Stimulated activated naive CD4-positive, alpha-beta T cell (primary cell): ENCODE measurements around the gene PUM2.
A peak's percentile ranks its signal among the peaks of the same experiment; 100 is the strongest.
"Not testable (repeated sequence)": the region's sequence is repeated elsewhere in the genome, so short reads cannot be mapped to it uniquely, and the experiment has no call there.

Experiments
- DNase-seq, 6 experiments: peaks; one replicate each; lab custom pipeline; 2025; lab: John Stamatoyannopoulos, UW

The PUM2 gene

GRCh38 chr2:20288642-20289340, 61.9 kb downstream of the PUM2 start:
- DNase-seq, result no peak

GRCh38 chr2:20282916-20283592, 67.6 kb downstream of the PUM2 start:
- DNase-seq, result no peak

DNA sequence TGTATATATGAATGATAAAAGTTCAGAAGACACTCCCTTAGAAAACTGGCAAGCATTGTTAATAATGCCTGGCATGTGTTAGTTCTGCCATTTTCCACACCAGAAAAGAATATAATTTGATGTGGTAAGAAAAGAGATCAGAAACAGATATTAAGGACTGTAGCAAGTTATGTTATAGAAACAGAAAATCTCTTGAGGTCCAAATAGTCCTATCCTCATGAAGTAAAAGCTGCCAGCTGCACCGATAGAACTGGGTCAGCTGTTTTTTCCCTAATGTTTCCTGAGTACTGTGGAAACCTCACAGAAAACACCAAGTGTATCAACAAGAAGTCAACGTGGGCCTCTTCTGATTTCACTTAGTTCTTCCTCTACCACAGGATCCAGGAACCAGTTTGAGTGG, 68.8 kb downstream of the PUM2 start:
- DNase-seq, result no peak

DNA sequence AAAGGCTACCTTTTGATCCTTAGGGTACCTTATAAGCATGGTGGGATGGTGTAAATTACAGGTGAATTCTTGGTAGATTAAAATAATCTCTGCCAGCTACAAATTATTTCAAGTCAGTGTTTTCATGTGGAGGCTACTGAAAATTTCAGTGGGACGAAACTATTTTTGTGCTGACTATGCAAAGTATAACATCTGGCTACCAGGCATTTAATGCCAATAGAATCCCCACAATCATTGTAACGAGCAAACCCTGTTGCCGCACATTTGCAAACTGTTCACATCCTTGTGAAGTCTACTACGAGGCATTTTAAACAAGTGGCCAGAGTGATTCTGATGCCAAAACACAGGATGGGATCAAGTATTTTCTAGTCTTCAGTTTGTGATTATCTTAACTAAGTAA, 77.6 kb downstream of the PUM2 start:
- DNase-seq, result no peak

DNA sequence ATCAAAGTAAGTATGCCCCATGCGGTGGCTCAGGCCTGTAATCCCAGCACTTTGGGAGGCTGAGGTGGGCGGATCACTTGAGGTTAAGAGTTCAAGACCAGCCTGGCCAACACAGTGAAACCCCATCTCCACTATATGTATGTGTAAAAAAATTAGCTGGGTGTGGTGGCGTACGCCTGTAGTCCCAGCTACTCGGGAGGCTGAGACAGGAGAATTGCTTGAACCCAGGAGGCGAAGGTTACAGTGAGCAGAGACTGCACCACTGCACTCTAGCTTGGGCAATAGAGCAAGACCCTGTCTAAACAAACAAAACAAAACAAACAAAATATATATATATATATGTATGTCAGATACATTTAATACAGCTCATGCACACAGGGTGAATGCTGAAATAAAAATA, 82.3 kb downstream of the PUM2 start:
- DNase-seq, result not testable (repeated sequence)

DNA sequence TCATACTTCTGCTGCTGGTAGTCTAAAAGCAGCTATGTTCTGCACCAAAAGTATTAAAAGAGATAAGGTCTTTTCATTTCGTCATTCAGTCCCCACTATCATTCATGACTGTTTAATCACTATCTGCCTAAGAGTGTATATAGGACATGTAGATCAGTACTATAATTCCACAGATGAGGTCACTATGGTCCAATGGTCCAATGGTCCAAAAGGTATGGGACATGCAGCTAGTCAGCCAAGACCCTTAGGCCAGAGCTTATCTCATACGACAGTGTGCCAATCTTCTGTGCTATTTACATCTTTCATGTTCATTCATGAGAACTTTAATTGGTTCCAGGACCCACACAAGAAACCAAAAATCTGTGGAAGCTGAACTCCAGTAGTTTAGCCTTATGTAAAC, 83.1 kb downstream of the PUM2 start:
- no peak for DNase-seq

DNA sequence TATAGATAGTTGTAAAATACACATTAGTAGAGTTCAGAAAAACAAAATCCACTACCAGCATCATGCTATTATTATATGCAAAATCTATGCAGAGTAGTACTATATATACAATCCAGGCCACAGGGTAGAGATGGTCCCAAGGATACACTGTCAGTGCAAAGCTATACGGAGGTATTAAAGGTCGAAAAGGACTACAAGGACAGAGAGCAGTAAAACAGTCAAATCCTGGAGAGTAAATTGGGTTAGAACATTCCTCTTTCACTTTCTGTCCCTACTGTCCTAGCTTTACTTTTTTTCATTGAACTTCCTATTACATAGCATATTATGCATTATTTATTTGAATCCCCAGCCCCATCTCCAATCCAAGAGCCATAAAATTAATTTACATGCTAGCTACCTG, 86.0 kb downstream of the PUM2 start:
- no peak for DNase-seq

- DNase-seq, result no peak
Observed at GRCh38 chr2:20257411-20257810, 93.2 kb downstream of the PUM2 start.

DNA sequence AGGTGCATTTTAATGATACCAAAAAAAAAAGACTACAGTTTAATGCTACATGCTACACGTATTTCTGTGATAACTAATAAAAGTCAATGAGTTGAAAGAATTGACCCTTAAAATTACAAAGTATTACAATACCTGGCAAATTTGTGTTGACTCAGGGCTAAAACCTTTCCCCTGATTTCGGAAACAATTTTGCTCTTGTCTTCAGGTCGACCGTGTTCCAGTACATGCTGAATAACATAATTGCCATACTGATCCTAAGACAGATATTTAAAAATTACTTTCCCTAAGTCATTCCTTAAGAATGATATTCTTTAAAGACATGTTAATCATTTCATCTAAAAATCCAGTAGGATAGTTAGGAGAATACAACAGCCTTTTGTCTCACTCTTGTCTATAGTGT, 95.9 kb downstream of the PUM2 start:
- DNase-seq, result no peak

DNA sequence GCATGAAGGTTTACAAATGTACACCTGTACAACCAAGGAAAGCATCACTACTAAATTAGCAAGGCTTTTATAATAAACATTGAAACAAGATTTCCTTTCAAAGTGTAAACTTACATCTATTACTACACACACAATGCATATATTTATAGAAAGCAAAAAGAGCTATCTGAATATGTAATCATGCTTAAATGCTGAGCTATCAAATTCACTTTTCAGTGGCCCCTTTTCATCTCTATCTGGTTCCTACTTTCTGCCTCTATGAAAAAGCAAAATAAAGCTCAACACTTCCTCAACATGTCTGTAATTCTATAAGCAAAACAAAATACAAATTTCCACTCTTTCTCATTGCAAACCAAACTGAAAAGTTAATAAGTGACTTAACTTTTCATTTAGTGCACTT, 100.2 kb downstream of the PUM2 start:
- DNase-seq, result no peak

- DNase-seq, result no peak
Observed at GRCh38 chr2:20249170-20249569, 101.5 kb downstream of the PUM2 start.

- DNase-seq, result peak in 1 of 6 experiments; percentile 5
Observed at GRCh38 chr2:20247084-20247483, 103.6 kb downstream of the PUM2 start.

GRCh38 chr2:20243637-20244036, 107.0 kb downstream of the PUM2 start:
- not testable (repeated sequence) for DNase-seq

DNA sequence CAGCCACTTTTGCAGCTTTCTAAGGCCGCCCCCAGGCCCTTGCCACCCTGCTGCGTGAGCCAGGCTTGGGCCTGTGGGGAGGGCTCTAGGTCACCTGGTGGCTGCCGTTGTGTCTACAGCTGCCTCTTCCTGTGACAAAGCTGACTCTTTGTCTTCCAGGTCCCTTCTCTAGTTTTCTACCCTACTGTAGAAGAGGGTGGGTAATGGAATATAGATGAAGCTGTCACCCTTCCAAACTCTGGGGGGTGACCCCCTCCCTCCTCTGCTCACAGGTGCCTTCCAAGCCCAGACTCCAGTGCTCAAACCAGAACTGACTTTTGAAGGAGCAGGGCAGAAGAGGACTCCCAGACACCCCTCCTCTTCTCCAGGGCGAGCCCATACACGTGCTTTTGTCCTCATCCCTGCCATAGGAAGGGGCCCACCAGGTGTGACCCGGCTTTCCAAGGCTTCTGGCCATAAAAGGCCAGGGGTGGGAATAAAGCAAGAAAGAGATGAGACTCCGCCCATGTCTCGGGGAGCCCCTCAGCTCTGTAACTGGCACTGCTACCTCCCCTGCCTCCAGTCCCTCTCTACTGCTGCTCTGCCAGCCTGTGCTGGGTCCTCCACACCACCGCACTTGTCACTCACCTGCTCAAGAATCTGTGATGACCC, 107.8 kb downstream of the PUM2 start:
- DNase-seq, result no peak

DNA sequence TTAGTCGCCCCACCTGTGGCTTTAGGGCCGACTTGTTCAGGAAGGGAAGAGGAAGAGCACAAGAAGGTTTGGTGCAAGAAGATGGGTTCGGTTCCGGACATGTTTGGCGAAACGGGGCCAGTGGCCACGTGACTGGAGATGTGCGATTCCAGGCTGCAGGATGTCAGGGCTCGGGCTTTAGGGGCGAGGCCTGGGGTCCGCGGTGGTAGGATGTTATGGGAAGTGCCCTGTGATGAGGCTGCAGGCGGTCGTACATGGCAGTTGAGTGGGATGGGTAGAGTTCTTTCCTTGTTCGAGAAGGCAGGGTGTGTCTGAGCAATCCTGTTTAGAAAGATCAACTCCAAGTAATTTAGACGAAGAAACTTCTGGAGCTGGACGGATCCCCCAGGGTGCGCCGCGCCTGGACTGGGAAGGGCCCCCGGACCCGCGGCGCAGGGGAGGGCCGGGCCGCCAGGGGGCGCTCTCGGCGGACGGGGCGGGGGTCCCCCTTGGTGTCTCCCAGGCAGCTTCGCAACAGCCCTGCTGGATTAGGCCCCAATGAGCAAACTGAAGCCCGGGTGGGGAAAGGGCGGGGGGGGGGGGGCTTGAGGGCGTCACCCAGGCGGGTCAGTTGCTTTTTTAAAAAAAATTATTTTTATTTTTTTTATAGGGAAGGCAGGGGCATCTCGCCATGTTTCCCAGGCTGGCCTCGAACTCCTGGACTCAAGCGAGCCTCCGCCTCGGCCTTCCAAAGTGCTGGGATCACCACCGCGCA, 108.5 kb downstream of the PUM2 start:
- DNase-seq, result peak in 1 of 6 experiments; percentile 11

DNA sequence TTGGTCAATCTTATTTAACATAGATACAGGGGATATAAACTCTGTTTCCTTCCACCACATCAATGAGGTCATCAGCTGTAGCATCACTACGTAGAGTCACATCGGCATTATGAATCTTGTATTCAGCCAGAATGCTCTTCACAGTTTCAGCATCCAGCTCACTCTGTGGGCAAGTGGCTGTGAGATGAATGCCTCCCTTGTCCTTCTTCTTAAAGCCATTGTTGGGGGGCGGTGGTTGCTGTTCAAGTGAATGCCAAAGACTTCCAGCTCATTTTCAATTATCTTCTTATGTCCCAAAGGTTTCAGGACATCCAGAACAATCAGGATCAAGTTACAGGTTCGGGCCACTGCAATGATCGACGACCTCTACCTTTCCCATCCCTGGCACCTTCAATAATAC, 110.4 kb downstream of the PUM2 start:
- DNase-seq, result not testable (repeated sequence)

DNA sequence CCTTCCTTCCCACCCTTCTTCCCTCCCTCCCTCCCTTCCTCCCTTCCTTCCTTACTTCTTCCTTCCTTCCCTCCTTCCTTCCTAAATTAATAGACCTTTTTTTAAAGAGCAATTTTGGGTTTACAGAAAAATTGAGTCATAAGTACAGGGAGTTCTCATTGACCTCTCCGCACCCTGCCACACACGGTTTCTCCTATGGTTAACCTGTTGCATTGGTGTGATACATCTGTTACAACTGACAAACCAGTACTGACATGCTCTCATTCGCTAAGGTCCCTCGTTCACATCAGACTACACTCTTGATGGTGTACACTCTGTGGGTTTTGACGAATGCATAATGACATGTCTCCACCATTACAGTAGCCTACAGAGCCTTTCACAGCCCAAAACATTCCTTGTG, 114.1 kb downstream of the PUM2 start:
- DNase-seq, result no peak

- DNase-seq, result no peak
Observed at GRCh38 chr2:20235655-20236305, 114.9 kb downstream of the PUM2 start.

DNA sequence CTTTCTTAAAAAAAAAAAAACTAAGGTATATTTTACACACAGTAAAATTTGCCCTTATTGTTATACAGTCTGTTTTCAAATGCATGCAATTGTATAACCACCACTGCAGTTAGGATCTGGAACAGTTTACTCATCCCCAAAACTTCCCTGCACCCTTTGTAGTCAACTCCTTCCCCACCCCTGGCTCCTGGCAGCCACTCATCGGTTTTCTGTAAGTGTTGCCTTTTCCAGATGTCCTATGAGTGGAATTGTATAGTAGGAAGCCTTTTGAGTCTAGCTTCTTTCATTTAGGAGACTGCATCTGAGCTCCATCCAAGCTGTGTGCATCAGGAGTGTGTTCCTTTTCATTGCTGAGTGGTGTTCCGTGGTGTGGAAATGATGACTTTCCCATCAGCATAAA, 116.0 kb downstream of the PUM2 start:
- not testable (repeated sequence) for DNase-seq

- DNase-seq, result no peak
Observed at GRCh38 chr2:20232837-20233207, 117.8 kb downstream of the PUM2 start.

GRCh38 chr2:20231598-20232026, 119.0 kb downstream of the PUM2 start:
- no peak for DNase-seq

GRCh38 chr2:20231159-20231558, 119.5 kb downstream of the PUM2 start:
- no peak for DNase-seq
